ENCODE data around the gene STK11. TPM values are rescaled to one million over a fixed set of nuclear protein-coding genes. Genes with fewer than 3 reads are reported as not detected.
A peak's percentile ranks its signal among the peaks of the same experiment; 100 is the strongest.

STK11 gene
- total RNA-seq, 1 donor from 2014 or later: 61.6 TPM

DNA sequence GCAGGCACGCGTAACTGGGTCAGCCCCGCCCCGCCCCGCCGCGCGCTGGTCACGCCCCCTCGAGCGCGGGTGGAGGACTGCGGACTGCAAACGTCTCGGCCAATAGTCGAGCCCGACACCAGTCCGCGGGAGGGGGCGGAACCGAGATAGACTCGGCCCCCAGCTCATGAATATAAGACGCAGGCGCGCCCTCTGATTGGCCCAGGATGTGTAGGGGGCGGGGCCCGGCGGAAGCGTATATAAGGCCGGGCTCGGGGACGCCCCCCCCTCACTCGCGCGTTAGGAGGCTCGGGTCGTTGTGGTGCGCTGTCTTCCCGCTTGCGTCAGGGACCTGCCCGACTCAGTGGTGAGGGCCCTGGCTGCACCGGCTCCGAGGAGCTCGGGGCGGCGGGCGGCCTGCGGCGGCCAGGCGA is 63.5 kb downstream of the STK11 start, which contains the start of gene CIRBP:
Gene CIRBP, plus strand, starts transcription at position 268 of the 413 bp plus-strand sequence. CDS start 1,602 bp downstream, outside the sequence.
- Mint-ChIP-seq H3K27ac (ENCODE audit: unreplicated experiment) (peak within 1 kb of the TSS; percentile 90), H3K4me1 (ENCODE audit: low read depth, unreplicated experiment) (peaks cover 33% of the 10 kb centered on the region), H3K9me3 (ENCODE audit: unreplicated experiment) (no peaks in the 10 kb centered on the region), H3K36me3 (ENCODE audit: low read depth, unreplicated experiment) (peaks cover 14% of the 10 kb centered on the region), H3K27me3 (ENCODE audit: low read depth, unreplicated experiment) (no peaks in the 10 kb centered on the region), H3K4me3 (ENCODE audit: unreplicated experiment) (peak within 1 kb of the TSS; percentile 91)
- TF ChIP-seq EZH2 (IDR thresholded peaks at IDR 0.05; ENCODE audit: insufficient read depth, low read length): no peak
- TF ChIP-seq, protein P1, sequence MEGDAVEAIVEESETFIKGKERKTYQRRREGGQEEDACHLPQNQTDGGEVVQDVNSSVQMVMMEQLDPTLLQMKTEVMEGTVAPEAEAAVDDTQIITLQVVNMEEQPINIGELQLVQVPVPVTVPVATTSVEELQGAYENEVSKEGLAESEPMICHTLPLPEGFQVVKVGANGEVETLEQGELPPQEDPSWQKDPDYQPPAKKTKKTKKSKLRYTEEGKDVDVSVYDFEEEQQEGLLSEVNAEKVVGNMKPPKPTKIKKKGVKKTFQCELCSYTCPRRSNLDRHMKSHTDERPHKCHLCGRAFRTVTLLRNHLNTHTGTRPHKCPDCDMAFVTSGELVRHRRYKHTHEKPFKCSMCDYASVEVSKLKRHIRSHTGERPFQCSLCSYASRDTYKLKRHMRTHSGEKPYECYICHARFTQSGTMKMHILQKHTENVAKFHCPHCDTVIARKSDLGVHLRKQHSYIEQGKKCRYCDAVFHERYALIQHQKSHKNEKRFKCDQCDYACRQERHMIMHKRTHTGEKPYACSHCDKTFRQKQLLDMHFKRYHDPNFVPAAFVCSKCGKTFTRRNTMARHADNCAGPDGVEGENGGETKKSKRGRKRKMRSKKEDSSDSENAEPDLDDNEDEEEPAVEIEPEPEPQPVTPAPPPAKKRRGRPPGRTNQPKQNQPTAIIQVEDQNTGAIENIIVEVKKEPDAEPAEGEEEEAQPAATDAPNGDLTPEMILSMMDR (IDR thresholded peaks at IDR 0.05; ENCODE audit: insufficient read depth, low read depth, low read length): no peak
- no peak for FAIRE-seq
- H3K27me3 ChIP-seq (ENCODE audit: insufficient read depth, low read length): no peaks in the 10 kb centered on the region
- H3K9me3 ChIP-seq (ENCODE audit: insufficient read depth, low read depth, low read length): no peaks in the 10 kb centered on the region
- H3K4me3 ChIP-seq (ENCODE audit: insufficient read depth, low read depth, low read length): peak within 1 kb of the TSS; percentile 73
- H3K36me3 ChIP-seq (ENCODE audit: insufficient read depth, low read length): peaks cover 15% of the 10 kb centered on the region
- peak within 1 kb of the TSS; percentile 90 for H3K9ac ChIP-seq (ENCODE audit: low read length)
- peak within 1 kb of the TSS; percentile 97 for H3K4me2 ChIP-seq (ENCODE audit: low read length)
- peaks cover 47% of the 10 kb centered on the region for H3K79me2 ChIP-seq (ENCODE audit: insufficient read depth, low read length)
- H2AFZ ChIP-seq (ENCODE audit: low read depth, low read length): no peak within 1 kb of the TSS
- H3K4me1 ChIP-seq (ENCODE audit: insufficient read depth, low read length): peaks cover 73% of the 10 kb centered on the region
- peaks cover 50% of the 10 kb centered on the region for H4K20me1 ChIP-seq (ENCODE audit: insufficient read depth, low read length)
- H3K27ac ChIP-seq (ENCODE audit: low read depth, low read length): peak within 1 kb of the TSS; percentile 91
- DNase-seq (ENCODE audit: low read depth): peak; percentile 94

DNA sequence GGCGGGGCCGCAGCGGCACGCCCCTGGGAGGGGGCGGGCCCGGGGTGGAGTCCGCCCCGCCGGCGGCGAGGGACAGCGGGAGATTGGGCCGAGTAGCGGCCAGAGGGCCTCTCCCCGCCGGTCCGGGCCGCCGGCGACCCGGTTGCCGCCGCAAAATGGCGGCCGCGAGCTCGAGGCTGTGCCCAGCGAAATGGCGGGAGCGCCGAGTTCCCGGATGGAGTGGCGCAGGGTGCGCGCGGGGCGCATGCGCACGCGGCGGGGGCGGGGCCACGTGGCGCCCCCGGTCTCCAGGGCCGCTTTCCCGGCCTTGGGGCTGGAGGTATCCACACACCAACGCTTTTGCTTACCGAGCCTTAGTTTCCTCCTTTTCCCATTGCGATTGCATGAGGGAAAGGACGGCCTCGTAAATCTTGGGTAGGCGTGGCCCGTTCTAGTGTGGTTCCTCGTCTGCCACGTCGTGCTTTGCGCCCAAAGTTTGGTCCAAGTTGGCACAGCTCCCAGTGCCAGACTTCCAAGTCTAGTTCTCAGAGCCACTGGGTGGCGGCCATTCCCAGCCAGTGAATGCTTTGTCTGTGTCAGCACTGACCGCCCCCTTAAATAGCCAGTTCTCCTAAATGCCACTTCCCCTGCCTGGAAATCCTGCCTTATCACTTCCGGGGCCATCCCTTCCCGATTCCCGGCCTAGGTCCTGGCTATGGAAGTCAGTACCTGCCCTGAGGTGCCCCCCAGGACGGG is 64.1 kb downstream of the STK11 start:
- Mint-ChIP-seq H3K4me3 (ENCODE audit: unreplicated experiment) (peak overlapping the region; percentile 91), H3K4me1 (ENCODE audit: low read depth, unreplicated experiment) (peaks cover 34% of the 10 kb centered on the region), H3K27ac (ENCODE audit: unreplicated experiment) (peak overlapping the region; percentile 90), H3K36me3 (ENCODE audit: low read depth, unreplicated experiment) (peaks cover 14% of the 10 kb centered on the region), H3K9me3 (ENCODE audit: unreplicated experiment) (no peaks in the 10 kb centered on the region), H3K27me3 (ENCODE audit: low read depth, unreplicated experiment) (no peaks in the 10 kb centered on the region)
- no peak for TF ChIP-seq EZH2 (IDR thresholded peaks at IDR 0.05; ENCODE audit: insufficient read depth, low read length)
- TF ChIP-seq, protein P1 (IDR thresholded peaks at IDR 0.05; ENCODE audit: insufficient read depth, low read depth, low read length): no peak
- peaks cover 53% of the 10 kb centered on the region for H3K79me2 ChIP-seq (ENCODE audit: insufficient read depth, low read length)
- H3K4me1 ChIP-seq (ENCODE audit: insufficient read depth, low read length): peaks cover 79% of the 10 kb centered on the region
- H4K20me1 ChIP-seq (ENCODE audit: insufficient read depth, low read length): peaks cover 54% of the 10 kb centered on the region
- H3K4me2 ChIP-seq (ENCODE audit: low read length): peak overlapping the region; percentile 97
- H3K4me3 ChIP-seq (ENCODE audit: insufficient read depth, low read depth, low read length): peak overlapping the region; percentile 73
- DNase-seq (ENCODE audit: low read depth) (peak; percentile 82), FAIRE-seq (no peak)
- peak overlapping the region; percentile 91 for H3K27ac ChIP-seq (ENCODE audit: low read depth, low read length)
- H3K27me3 ChIP-seq (ENCODE audit: insufficient read depth, low read length): no peaks in the 10 kb centered on the region
- H3K36me3 ChIP-seq (ENCODE audit: insufficient read depth, low read length): peaks cover 20% of the 10 kb centered on the region
- H3K9me3 ChIP-seq (ENCODE audit: insufficient read depth, low read depth, low read length): no peaks in the 10 kb centered on the region
- no peak overlapping the region for H2AFZ ChIP-seq (ENCODE audit: low read depth, low read length)
- peak overlapping the region; percentile 90 for H3K9ac ChIP-seq (ENCODE audit: low read length)
